HFF-Myc (cell line): Measurements from ENCODE around the gene PILRA.
"Not testable (repeated sequence)": the region's sequence is repeated elsewhere in the genome, so short reads cannot be mapped to it uniquely, and the experiment has no call there.

Experiments
- DNase-seq: peaks from one replicate; pipeline ENCODE4 v3.0.0-alpha.2; 2011; ENCODE audit warnings: low read depth; ENCODE audit errors: extremely low read depth
- H3K4me3 ChIP-seq: replicated peaks from 2 replicates; pipeline ENCODE4 v1.5.1; 2011; ENCODE audit warnings: low read depth, mild to moderate bottlenecking, control low read depth, low read length
- TF ChIP-seq, protein P1 (sequence below): IDR thresholded peaks from 2 replicates; pipeline ENCODE4 v1.5.1; 2012; ENCODE audit warnings: mild to moderate bottlenecking, low read depth, low read length, control low read depth; ENCODE audit errors: missing control alignments

Gene PILRA

DNA sequence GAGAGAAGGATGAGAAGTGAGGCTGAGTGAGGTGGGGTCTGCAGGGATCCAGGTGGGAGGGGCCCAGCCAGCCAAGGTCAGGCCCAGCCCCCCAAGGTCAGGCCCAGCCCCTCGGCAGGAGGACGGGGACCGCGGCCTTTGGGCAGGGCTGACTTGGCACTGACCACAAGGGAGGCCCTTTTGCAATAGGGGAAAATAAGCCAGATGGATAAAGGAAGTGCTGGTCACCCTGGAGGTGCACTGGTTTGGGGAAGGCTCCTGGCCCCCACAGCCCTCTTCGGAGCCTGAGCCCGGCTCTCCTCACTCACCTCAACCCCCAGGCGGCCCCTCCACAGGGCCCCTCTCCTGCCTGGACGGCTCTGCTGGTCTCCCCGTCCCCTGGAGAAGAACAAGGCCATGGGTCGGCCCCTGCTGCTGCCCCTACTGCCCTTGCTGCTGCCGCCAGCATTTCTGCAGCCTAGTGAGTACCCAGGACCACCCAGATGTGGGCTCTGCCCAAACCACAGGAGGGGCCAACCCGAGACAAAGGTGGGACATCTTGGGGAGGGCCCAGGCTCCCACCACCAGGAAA lies at the start of gene PILRA:
TSS of gene PILRA (plus strand) at position 227 of the 571 bp plus-strand sequence. CDS start at position 397, 170 bp downstream.
- TF ChIP-seq, protein P1, sequence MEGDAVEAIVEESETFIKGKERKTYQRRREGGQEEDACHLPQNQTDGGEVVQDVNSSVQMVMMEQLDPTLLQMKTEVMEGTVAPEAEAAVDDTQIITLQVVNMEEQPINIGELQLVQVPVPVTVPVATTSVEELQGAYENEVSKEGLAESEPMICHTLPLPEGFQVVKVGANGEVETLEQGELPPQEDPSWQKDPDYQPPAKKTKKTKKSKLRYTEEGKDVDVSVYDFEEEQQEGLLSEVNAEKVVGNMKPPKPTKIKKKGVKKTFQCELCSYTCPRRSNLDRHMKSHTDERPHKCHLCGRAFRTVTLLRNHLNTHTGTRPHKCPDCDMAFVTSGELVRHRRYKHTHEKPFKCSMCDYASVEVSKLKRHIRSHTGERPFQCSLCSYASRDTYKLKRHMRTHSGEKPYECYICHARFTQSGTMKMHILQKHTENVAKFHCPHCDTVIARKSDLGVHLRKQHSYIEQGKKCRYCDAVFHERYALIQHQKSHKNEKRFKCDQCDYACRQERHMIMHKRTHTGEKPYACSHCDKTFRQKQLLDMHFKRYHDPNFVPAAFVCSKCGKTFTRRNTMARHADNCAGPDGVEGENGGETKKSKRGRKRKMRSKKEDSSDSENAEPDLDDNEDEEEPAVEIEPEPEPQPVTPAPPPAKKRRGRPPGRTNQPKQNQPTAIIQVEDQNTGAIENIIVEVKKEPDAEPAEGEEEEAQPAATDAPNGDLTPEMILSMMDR: no peak
- no peak within 1 kb of the TSS for H3K4me3 ChIP-seq
- DNase-seq: no peak

DNA sequence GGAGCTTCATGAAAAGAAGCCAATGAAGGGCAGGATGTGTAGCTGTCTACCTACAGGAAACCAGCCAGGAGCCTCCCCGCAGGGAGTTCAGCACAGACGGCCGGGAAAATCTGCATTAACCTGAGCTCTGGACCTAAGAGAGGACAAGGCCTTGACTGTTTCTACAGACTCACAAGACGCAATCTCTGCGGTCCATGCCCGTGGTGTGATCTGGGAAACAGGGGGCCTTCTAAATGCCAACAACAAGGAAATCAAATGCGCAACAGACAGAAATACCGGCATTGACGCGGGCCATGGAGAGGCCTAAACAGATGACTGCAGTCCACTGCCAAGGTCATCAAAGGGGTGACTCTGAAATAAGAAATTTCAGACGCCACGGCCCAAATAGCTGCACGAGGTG lies 49.1 kb upstream of the PILRA start:
- H3K4me3 ChIP-seq, DNase-seq: not testable (repeated sequence)

DNA sequence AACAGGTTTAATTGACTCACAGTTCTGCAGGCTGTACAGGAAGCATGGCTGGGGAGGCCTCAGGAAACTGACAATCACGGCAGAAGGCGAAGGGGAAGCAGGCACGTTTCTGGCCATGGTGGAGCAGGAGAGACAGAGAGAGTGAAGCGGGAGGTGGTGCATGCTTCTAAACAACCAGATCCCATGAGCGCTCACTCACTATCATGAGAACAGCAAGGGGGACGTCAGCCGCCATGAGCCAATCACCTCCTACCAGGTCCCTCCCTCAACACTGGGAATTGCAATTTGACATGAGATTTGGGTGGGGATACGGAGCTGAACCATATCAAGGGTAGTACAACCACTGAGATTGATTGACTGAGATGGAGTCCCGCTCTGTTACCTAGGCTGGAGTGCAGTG lies 47.6 kb upstream of the PILRA start:
- DNase-seq, H3K4me3 ChIP-seq: not testable (repeated sequence)

DNA sequence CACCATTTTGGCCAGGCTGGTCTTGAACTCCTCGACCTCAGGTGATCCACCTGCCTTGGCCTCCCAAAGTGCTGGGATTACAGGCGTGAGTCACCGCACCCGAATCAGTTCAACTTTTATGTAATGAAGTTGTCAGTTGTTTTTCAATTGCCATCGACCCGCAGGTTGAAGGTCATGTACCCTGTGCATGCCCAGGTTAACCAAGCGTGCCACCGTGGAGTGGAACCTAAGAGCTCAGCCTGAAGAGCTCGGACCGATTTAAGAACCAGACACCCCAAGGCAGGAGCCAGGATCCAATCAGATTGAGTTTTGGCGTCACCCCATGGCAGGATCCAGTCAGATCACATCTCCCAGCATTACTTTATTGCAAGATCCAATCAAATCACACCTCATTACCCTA lies 46.4 kb upstream of the PILRA start:
- H3K4me3 ChIP-seq, DNase-seq: not testable (repeated sequence)

DNA sequence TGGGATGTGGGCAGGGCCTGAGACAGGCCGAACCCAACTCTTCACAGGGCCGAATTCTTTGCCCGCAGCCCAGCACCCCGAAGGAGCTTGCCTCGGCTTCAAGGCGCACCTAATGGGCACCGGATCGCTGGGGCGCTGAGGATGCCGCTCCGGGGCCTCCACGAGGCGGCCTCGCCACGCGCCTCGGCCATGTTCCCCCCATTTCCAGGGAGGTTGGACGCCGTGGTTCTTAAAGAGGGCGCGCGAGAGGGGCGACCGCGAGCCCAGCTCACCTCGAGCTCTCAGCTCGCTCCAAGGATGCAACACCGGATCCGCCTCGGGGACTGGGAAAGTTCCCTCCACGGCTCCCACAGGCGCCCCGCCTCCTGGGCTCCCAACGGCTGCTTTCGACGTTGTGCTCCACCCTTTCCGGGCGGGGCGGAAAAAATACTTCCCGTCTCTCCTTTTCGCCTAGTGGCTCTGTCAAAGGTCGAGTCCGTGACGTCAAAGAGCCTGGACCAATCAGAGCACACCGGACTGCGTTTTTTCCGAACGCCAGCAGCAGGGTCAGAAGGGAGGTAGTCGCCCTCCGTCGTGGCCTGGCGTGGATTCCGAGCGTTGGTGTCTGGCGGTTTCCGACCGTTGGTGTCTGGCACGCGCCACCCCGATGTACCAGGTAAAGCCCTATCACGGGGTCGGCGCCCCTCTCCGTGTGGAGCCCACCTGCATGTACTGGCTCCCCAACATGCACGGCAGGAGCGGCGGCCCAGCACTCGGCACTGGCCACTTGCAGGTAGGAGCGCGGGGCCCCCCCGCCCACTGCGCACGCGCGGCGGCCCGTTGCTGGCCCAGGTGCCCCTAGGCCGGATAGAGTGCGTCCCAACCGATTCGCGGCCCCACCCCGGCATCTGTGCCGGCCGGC lies 37.5 kb upstream of the PILRA start:
- peak overlapping the region; percentile 60 for H3K4me3 ChIP-seq
- DNase-seq: peak; percentile 72

DNA sequence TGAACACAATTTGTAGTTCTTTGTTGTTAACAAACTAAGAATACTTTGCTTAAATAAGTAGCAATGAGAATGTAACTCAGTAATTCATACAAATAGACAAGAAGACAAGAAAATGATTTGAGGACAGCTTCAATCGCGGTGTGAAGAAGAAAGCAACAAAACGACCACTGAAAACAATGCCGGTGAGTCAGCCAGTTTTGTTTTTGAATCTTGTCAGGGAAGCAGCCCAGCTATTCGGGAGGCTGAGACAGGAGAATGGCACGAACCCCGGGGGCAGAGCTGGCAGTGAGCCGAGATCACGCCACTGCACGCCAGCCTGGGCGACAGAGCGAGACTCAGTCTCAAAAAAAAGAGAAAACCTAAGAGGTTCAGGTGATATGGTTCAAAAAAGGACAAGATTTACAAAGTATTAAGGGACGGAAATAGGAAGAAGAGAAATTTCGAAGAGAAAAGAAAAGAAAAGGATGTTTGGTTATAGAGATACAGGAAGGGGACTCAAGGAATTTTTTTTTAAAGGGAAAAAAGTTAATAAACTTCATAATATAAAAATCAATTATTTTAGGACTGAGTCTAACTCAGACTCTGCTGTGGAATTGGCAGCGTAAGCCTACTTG lies 35.1 kb upstream of the PILRA start:
- DNase-seq: not testable (repeated sequence)

DNA sequence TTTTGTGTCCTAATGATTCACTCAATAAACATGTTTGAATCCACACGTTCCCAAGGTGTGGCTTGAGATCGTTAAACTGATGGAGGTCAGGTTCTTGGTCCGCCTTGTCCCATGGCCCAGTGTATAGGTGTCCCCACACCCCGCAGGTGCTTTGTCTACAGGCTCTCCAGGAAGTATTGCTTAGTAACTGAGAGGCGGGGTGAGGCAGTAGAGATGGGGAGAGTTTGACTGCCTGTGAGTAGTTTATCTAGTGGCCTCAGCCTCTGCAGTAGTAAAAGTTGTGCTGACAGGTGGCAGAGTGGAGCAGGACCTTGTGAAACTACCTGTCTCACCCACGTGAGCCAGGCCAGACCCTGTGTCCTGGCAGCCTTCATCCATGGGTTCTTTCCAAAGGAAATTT lies 32.0 kb upstream of the PILRA start:
- H3K4me3 ChIP-seq, DNase-seq: not testable (repeated sequence)

More for the DNA sequence above, 35.1 kb upstream of the PILRA start:
- H3K4me3 ChIP-seq: not testable (repeated sequence)

DNA sequence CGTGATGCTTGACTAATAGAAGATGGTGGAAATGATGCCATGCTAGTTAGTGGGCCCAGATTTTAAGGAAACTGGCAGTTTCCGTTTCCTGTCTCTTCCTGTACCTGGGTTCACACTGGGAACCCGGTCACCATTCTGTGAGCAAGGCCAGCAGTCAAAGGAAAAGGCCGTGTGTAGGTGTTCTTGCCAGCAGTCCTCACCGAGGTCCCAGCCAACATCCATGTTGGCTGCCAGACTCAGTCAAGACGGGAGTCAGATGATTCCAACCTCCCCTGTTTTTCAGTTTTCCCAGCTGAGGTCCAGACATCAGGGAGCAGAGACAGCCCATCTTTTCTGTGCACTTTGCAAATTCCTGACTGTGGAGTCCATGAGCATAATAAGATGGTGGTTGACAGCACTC lies 30.5 kb upstream of the PILRA start:
- TF ChIP-seq, protein P1: no peak
- H3K4me3 ChIP-seq: no peak overlapping the region
- no peak for DNase-seq

DNA sequence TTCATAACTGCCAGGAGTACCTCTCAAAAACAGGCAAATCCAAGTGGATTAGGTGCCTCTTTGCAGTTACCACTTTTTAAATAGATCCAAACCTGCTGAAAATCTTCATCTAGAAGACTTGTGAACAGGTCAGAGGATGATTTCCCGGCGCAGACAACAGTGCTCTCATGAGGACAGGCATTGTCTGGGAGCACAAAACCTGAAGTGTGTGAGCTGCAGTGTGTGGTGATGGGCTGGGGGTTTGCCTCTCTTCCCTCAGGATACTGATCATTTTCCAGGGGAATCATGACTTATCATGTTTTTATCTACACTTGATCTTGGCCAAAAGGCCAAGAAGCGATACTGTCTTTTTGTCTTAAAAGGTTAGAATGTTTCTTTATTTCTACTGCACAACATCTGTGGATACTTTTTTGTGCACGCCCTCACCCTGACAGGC lies 29.1 kb upstream of the PILRA start:
- H3K4me3 ChIP-seq, DNase-seq: not testable (repeated sequence)

DNA sequence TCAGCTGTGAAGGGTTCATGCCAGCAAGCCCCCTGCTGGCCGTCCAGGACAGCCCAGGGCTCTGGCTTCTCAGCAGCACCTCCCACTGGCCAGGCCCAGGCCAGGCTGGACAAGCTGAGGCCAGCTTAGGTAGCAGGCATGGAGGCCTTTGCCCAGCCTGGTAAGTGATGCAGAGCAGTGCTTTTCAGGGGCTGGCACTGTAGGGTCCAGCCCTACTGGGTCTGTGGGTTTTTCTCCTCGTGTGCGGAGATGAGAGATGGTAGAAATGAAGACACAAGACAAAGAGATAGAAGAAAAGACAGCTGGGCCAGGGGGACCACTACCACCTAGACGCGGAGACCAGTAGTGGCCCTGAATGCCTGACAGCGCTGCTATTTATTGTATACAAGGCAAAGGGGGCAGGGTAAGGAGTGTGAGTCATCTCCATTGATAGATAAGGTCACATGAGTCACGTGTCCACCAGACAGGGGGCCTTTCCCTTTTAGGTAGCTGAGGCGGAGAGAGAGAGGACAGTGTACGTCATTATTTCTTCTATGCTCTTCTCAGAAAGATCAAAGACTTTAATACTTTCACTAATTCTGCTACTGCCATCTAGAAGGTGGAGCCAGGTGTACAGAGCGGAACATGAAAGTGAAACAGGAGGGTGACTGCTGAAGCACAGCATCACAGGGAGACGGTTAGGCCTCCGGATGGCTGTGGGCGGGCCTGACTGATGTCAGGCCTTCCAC lies 28.6 kb upstream of the PILRA start:
- DNase-seq: peak; percentile 5
- TF ChIP-seq, protein P1: peak; percentile 62
- not testable (repeated sequence) for H3K4me3 ChIP-seq
